Glutamatergic neuron (in vitro differentiated cells): ENCODE results near the gene PLN. TPM values are rescaled to one million over a fixed set of nuclear protein-coding genes. Genes with fewer than 3 reads are reported as not detected.
A peak's percentile ranks its signal among the peaks of the same experiment; 100 is the strongest.

Source experiments
- DNase-seq: peaks from one replicate; pipeline ENCODE4 v3.0.0; 2022
- H3K27ac Mint-ChIP-seq: one replicate; pipeline ENCODE4 v1.8.0; 2020; ENCODE audit warnings: mild to moderate bottlenecking, mixed read lengths, inconsistent platforms; ENCODE audit not compliant: unreplicated experiment
- H3K27me3 Mint-ChIP-seq: one replicate; pipeline ENCODE4 v1.8.0; 2020; ENCODE audit warnings: mild to moderate bottlenecking, moderate library complexity, mixed read lengths, inconsistent platforms; ENCODE audit not compliant: unreplicated experiment
- H3K36me3 Mint-ChIP-seq: one replicate; pipeline ENCODE4 v1.8.0; 2020; ENCODE audit warnings: mild to moderate bottlenecking, mixed read lengths, inconsistent platforms; ENCODE audit not compliant: unreplicated experiment
- H3K4me1 Mint-ChIP-seq: one replicate; pipeline ENCODE4 v1.8.0; 2020; ENCODE audit warnings: mild to moderate bottlenecking, low read depth, mixed read lengths, inconsistent platforms; ENCODE audit not compliant: unreplicated experiment
- H3K4me3 Mint-ChIP-seq: one replicate; pipeline ENCODE4 v1.8.0; 2020; ENCODE audit warnings: mild to moderate bottlenecking, mixed read lengths, inconsistent platforms; ENCODE audit not compliant: unreplicated experiment
- H3K9me3 Mint-ChIP-seq: one replicate; pipeline ENCODE4 v1.8.0; 2020; ENCODE audit warnings: mild to moderate bottlenecking, moderate library complexity, mixed read lengths, inconsistent platforms; ENCODE audit not compliant: unreplicated experiment
- CTCF ChIP-seq: fragments of 200-600 bp; sonication (generic); IDR thresholded peaks from one replicate; pipeline ENCODE4 v1.5.0; 2021; ENCODE audit not compliant: partially characterized antibody, unreplicated experiment
- total RNA-seq: library from RNA; stranded (reverse); fragmentation: NEBNext Ultra II Directional; extraction: Animal tissue kit (Norgen Biotek cat#: 25700); gene quantifications from one replicate; pipeline ENCODE4 v1.2.1, GENCODE V29; 2021; ENCODE audit not compliant: unreplicated experiment

Gene PLN
- total RNA-seq, 1 donor from 2014 or later = not detected

DNA sequence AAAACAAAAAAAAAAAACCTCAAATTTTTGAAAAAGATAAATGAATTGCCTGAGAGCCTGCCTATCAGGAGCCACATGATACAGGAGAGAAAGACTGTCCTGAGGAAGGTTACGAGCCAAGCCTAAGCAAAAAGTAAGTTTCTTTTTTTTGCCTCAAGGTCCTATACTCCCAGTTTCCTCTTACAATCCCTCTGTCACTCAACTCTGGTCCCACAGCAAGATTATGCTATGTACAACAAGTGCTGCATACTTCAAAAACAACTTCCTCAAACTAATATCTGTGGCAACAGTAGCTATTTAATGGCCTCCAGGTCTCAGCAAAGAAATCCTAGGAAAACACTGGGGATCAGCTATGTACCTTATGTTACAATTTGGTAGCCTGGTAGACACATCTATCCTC is 46.8 kb downstream of the PLN start:
- Mint-ChIP-seq H3K4me3 (no peak overlapping the region), H3K9me3 (no peaks in the 10 kb centered on the region), H3K27ac (peak overlapping the region; percentile 46), H3K36me3 (no peaks in the 10 kb centered on the region), H3K4me1 (peaks cover 9% of the 10 kb centered on the region), H3K27me3 (no peaks in the 10 kb centered on the region)
- no peak for DNase-seq
- no peak for TF ChIP-seq CTCF

DNA sequence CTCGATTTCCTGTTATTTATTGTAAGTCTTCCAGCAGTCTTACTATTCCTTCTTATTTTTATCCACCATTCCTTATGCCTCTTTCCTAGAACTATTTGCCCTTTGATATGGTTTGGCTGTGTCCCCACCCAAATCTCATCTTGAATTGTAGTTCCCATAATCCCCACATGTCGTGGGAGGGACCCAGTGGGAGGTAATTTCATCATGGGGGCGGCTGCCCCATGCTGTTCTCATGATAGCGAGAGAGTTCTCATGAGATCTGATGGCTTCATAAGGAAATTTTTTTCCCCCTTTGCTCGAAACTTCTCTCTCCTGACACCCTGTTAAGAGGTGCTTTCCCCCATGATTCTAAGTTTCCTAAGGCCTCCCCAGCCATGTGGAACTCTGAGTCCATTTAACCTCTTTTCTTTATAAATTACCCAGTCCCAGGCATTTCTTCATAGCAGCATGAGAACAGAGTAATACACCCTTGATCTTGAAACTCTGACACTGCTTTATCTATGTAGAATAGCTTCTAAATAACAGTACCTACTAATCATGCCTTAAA is 48.8 kb downstream of the PLN start:
- no peak overlapping the region for H3K4me3 Mint-ChIP-seq
- DNase-seq = no peak
- peak overlapping the region; percentile 4 for H3K27ac Mint-ChIP-seq
- H3K4me1 Mint-ChIP-seq = peaks cover 5% of the 10 kb centered on the region
- no peaks in the 10 kb centered on the region for H3K27me3 Mint-ChIP-seq
- H3K36me3 Mint-ChIP-seq = no peaks in the 10 kb centered on the region
- no peaks in the 10 kb centered on the region for H3K9me3 Mint-ChIP-seq
- no peak for TF ChIP-seq CTCF

DNA sequence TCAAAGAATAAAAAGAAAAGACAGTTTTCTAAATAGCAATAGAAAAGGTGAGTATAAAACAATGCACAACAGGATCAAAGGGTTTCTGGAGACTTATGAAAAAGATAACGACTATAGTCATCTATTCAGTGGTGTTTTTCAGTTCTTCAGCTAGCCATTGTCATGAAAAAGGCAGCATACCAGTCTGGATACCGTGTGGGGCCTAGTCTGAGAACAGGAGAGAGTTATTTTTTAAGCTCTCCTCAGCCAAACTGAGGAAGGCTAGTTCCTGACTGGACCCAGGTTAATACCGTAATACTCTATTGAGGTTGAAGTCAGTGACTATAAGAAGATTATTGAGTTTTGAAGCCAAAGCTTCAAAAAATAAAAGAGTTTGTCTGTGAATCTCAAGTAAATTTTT is 49.5 kb downstream of the PLN start:
- no peaks in the 10 kb centered on the region for H3K9me3 Mint-ChIP-seq
- no peak overlapping the region for H3K4me3 Mint-ChIP-seq
- no peak for DNase-seq
- no peaks in the 10 kb centered on the region for H3K27me3 Mint-ChIP-seq
- no peak overlapping the region for H3K27ac Mint-ChIP-seq
- no peak for TF ChIP-seq CTCF
- H3K4me1 Mint-ChIP-seq = peaks cover 5% of the 10 kb centered on the region
- no peaks in the 10 kb centered on the region for H3K36me3 Mint-ChIP-seq

DNA sequence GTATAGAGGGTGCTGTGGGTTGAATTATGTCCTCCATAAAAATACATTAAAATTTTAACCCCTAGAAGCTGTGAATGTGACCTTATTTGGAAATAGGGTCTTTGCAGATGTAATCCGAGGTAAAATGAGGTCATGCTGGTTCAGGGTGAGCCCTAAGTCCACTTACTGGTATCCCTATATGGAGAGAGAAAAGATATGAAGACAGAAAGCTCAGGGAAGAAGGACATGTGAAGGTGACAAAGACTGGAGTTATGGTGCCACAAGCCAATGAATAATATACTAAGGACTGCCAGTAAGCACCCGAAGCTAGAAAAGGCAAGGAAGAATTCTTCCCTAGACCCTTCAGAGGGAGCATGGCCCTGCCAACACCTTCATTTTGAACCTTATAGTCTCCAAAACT is 50.2 kb downstream of the PLN start:
- TF ChIP-seq CTCF = no peak
- peaks cover 5% of the 10 kb centered on the region for H3K4me1 Mint-ChIP-seq
- H3K36me3 Mint-ChIP-seq = no peaks in the 10 kb centered on the region
- H3K4me3 Mint-ChIP-seq = no peak overlapping the region
- H3K9me3 Mint-ChIP-seq = no peaks in the 10 kb centered on the region
- DNase-seq = no peak
- H3K27ac Mint-ChIP-seq = no peak overlapping the region
- no peaks in the 10 kb centered on the region for H3K27me3 Mint-ChIP-seq

- H3K4me1 Mint-ChIP-seq = peaks cover 3% of the 10 kb centered on the region
- no peaks in the 10 kb centered on the region for H3K36me3 Mint-ChIP-seq
- DNase-seq = no peak
- H3K9me3 Mint-ChIP-seq = peaks cover 10% of the 10 kb centered on the region
- no peak overlapping the region for H3K27ac Mint-ChIP-seq
- peaks cover 5% of the 10 kb centered on the region for H3K27me3 Mint-ChIP-seq
- H3K4me3 Mint-ChIP-seq = no peak overlapping the region
- TF ChIP-seq CTCF = no peak
Observed at GRCh38 chr6:118602300-118602699, 54.2 kb downstream of the PLN start.
